WTC11 (cell line): ENCODE data around the gene FFAR4. TPM values are rescaled to one million over a fixed set of nuclear protein-coding genes. Genes with fewer than 3 reads are reported as not detected.
A peak's percentile ranks its signal among the peaks of the same experiment; 100 is the strongest.

Source experiments
- ATAC-seq: fragments of 200-7000 bp; cut with Tn5 transposase; 2 replicates; pipeline ENCODE4 v1.10.0; 2021; ENCODE audit warnings: mild to moderate bottlenecking, moderate library complexity
- CTCF ChIA-PET: fragments of 300-600 bp; sonication (Branson Sonifier 250); formaldehyde crosslinking; loops from one replicate; lab custom pipeline; 2021; ENCODE audit warnings: antibody characterized with exemption; lab: Charles Lee
- POLR2A ChIA-PET: fragments of 350-600 bp; sonication (Branson Sonifier 250); formaldehyde crosslinking; loops from one replicate; lab custom pipeline; 2021; ENCODE audit warnings: antibody characterized with exemption; lab: Charles Lee
- DNase-seq: peaks from one replicate; pipeline ENCODE4 v3.0.0; 2021; ENCODE audit warnings: low spot score
- H3K27ac Mint-ChIP-seq: 2 replicates; pipeline ENCODE4 v1.8.0; 2021; ENCODE audit warnings: mixed read lengths
- H3K27me3 Mint-ChIP-seq: 2 replicates; pipeline ENCODE4 v1.8.0; 2021; ENCODE audit warnings: low read depth, mild to moderate bottlenecking, moderate library complexity, mixed read lengths
- H3K36me3 Mint-ChIP-seq: 2 replicates; pipeline ENCODE4 v1.8.0; 2021; ENCODE audit warnings: mixed read lengths
- H3K4me1 Mint-ChIP-seq: 2 replicates; pipeline ENCODE4 v1.8.0; 2022; ENCODE audit warnings: mixed read lengths
- H3K4me3 Mint-ChIP-seq: 2 replicates; pipeline ENCODE4 v1.8.0; 2021; ENCODE audit warnings: mild to moderate bottlenecking, moderate library complexity, mixed read lengths
- H3K9me3 Mint-ChIP-seq: 2 replicates; pipeline ENCODE4 v1.8.0; 2021; ENCODE audit warnings: mixed read lengths
- AR ChIP-seq: fragments of 250-450 bp; sonication (Bioruptor Pico); IDR thresholded peaks from 2 replicates; pipeline ENCODE4 v1.9.0; 2021; ENCODE audit warnings: mild to moderate bottlenecking
- CTCF ChIP-seq: fragments of 200-600 bp; IDR thresholded peaks from 2 replicates; pipeline ENCODE4 v1.8.0; 2022; ENCODE audit warnings: antibody characterized with exemption
- EMX1 ChIP-seq: fragments of 250-450 bp; sonication (Bioruptor Pico); IDR thresholded peaks from 2 replicates; pipeline ENCODE4 v1.8.0; 2021; ENCODE audit warnings: mild to moderate bottlenecking
- FOXK1 ChIP-seq: sonication (generic); formaldehyde crosslinking; IDR thresholded peaks from 2 replicates; pipeline ENCODE4 v1.8.0; 2022; ENCODE audit warnings: mild to moderate bottlenecking, moderate library complexity, missing genetic modification reagents
- HMGA2 ChIP-seq: fragments of 250-450 bp; sonication (Bioruptor Pico); IDR thresholded peaks from 2 replicates; pipeline ENCODE4 v1.4.0; 2021; ENCODE audit warnings: mild to moderate bottlenecking, moderate library complexity
- MAX ChIP-seq: sonication (generic); formaldehyde crosslinking; IDR thresholded peaks from 2 replicates; pipeline ENCODE4 v1.8.0; 2022; ENCODE audit warnings: mild to moderate bottlenecking, missing genetic modification reagents
- MXD4 ChIP-seq: fragments of 250-450 bp; sonication (Bioruptor Pico); IDR thresholded peaks from 2 replicates; pipeline ENCODE4 v1.8.0; 2021; ENCODE audit warnings: mild to moderate bottlenecking, moderate library complexity, borderline replicate concordance
- PRRX2 ChIP-seq: fragments of 250-450 bp; sonication (Bioruptor Pico); IDR thresholded peaks from 2 replicates; pipeline ENCODE4 v1.8.0; 2021; ENCODE audit warnings: mild to moderate bottlenecking
- RORB ChIP-seq: fragments of 250-450 bp; sonication (Bioruptor Pico); IDR thresholded peaks from 2 replicates; pipeline ENCODE4 v1.9.0; 2021; ENCODE audit warnings: mild to moderate bottlenecking
- TP53 ChIP-seq: sonication (generic); formaldehyde crosslinking; IDR thresholded peaks from 2 replicates; pipeline ENCODE4 v1.8.1; 2023; ENCODE audit warnings: mild to moderate bottlenecking, missing genetic modification reagents
- USF1 ChIP-seq: sonication (generic); formaldehyde crosslinking; IDR thresholded peaks from 2 replicates; pipeline ENCODE4 v1.8.0; 2022; ENCODE audit warnings: mild to moderate bottlenecking, missing genetic modification reagents
- ZNF121 ChIP-seq: sonication (generic); formaldehyde crosslinking; IDR thresholded peaks from 2 replicates; pipeline ENCODE4 v1.8.0; 2023; ENCODE audit warnings: missing genetic modification reagents
- ZNF232 ChIP-seq: sonication (generic); formaldehyde crosslinking; IDR thresholded peaks from 2 replicates; pipeline ENCODE4 v1.8.0; 2022; ENCODE audit warnings: mild to moderate bottlenecking, missing genetic modification reagents
- ZNF263 ChIP-seq: sonication (generic); formaldehyde crosslinking; IDR thresholded peaks from 2 replicates; pipeline ENCODE4 v1.8.1; 2022; ENCODE audit warnings: low read depth, mild to moderate bottlenecking, moderate library complexity, missing genetic modification reagents
- ZNF423 ChIP-seq: fragments of 250-450 bp; sonication (Bioruptor Pico); IDR thresholded peaks from 2 replicates; pipeline ENCODE4 v2.1.2; 2022; ENCODE audit warnings: mild to moderate bottlenecking, moderate library complexity
- ZNF532 ChIP-seq: fragments of 250-450 bp; sonication (Bioruptor Pico); IDR thresholded peaks from 2 replicates; pipeline ENCODE4 v1.9.0; 2021; ENCODE audit warnings: mild to moderate bottlenecking, borderline replicate concordance
- total RNA-seq: library from RNA; stranded (reverse); gene quantifications from 3 replicates; pipeline ENCODE4 v1.2.3, GENCODE V29; 2021

FFAR4 gene
- total RNA-seq, 1 experiment from 2014 or later, result 0.15 TPM

- Mint-ChIP-seq H3K36me3 (no peaks in the 10 kb centered on the region), H3K9me3 (no peaks in the 10 kb centered on the region), H3K27ac (no peak overlapping the region), H3K4me1 (0 out of 2 replicates have a peak, but pooled peaks cover 2% of the 10 kb centered on the region), H3K27me3 (peaks cover 38% of the 10 kb centered on the region), H3K4me3 (peak overlapping the region; percentile 39)
- DNase-seq (peak; percentile 74), ATAC-seq (peak; percentile 98)
- ChIA-PET CTCF (interaction anchor here (0.9 to 3.7 kb wide), 22 partner anchors 9 to 280 kb away, joined by 3 to 62 read pairs (median 4); partner anchors contain the start of genes FRA10AC1 and MYOF), POLR2A (no interaction called here)
- TF ChIP-seq FOXK1 (CRISPR knock-in tag) (no peak), AR (CRISPR knock-in tag) (no peak), CTCF (peak; percentile 88), HMGA2 (CRISPR knock-in tag) (no peak), ZNF532 (CRISPR knock-in tag) (no peak), ZNF423 (CRISPR knock-in tag) (no peak), USF1 (CRISPR knock-in tag) (no peak), ZNF232 (no peak), RORB (CRISPR knock-in tag) (no peak), ZNF121 (CRISPR knock-in tag) (peak; percentile 38; the same call in 1 of the 2 replicates), MAX (CRISPR knock-in tag) (no peak), EMX1 (CRISPR knock-in tag) (no peak), ZNF263 (CRISPR knock-in tag) (no peak), TP53 (CRISPR knock-in tag) (no peak), PRRX2 (CRISPR knock-in tag) (no peak), MXD4 (CRISPR knock-in tag) (no peak)
Measured at GRCh38 chr10:93541402-93542357, 24.8 kb upstream of the FFAR4 start.
